Gastrocnemius medialis (tissue), 4 donors: ENCODE results near the gene KCNK4.

ENCODE experiments used
- POLR2A ChIP-seq, 2 donors: fragments of 450-650 bp; IDR thresholded peaks; one replicate each; pipeline ENCODE4 v1.6.1; 2017; ENCODE audit warnings: antibody characterized with exemption in 2 of 2, mild to moderate bottlenecking in 2 of 2, moderate library complexity in 2 of 2
- TF ChIP-seq, protein P1 (sequence below), 5 experiments: fragments of 450-650 bp in 3 of 5; fragments of 200-600 bp in 2 of 5; sonication (generic) in 2 of 5; IDR thresholded peaks in 4 of 5; conservative IDR thresholded peaks in 1 of 5; 1 replicate in 4 of 5; 2 replicates in 1 of 5; pipeline ENCODE4 v1.5.1; 2016 to 2019; ENCODE audit warnings: antibody characterized with exemption in 5 of 5, mild to moderate bottlenecking in 3 of 5, moderate library complexity in 3 of 5

GRCh38 chr11:64327375-64327774 is 36.3 kb downstream of the KCNK4 start:
- TF ChIP-seq, protein P1, sequence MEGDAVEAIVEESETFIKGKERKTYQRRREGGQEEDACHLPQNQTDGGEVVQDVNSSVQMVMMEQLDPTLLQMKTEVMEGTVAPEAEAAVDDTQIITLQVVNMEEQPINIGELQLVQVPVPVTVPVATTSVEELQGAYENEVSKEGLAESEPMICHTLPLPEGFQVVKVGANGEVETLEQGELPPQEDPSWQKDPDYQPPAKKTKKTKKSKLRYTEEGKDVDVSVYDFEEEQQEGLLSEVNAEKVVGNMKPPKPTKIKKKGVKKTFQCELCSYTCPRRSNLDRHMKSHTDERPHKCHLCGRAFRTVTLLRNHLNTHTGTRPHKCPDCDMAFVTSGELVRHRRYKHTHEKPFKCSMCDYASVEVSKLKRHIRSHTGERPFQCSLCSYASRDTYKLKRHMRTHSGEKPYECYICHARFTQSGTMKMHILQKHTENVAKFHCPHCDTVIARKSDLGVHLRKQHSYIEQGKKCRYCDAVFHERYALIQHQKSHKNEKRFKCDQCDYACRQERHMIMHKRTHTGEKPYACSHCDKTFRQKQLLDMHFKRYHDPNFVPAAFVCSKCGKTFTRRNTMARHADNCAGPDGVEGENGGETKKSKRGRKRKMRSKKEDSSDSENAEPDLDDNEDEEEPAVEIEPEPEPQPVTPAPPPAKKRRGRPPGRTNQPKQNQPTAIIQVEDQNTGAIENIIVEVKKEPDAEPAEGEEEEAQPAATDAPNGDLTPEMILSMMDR (IDR thresholded peaks at IDR 0.05 in 4 of 5, conservative IDR thresholded peaks at IDR 0.05 in 1 of 5) = no peak
- no peak for TF ChIP-seq POLR2A (IDR thresholded peaks at IDR 0.05)
